SK-N-SH treated with all-trans-retinoic acid at 6 μM for 48 hours (cell line): ENCODE results near the gene ACER1.

Source experiments
- ARNTL ChIP-seq: fragments of 450-650 bp; formaldehyde crosslinking; IDR thresholded peaks from 2 replicates; pipeline ENCODE4 v1.5.0; 2020; ENCODE audit warnings: low read depth, mild to moderate bottlenecking, moderate library complexity, borderline replicate concordance
- ESRRG ChIP-seq: fragments of 250-450 bp; sonication (Bioruptor Pico); IDR thresholded peaks from 2 replicates; pipeline ENCODE4 v1.6.1; 2021; ENCODE audit warnings: mild to moderate bottlenecking
- RARB ChIP-seq: fragments of 250-450 bp; sonication (Bioruptor Pico); IDR thresholded peaks from 2 replicates; pipeline ENCODE4 v1.8.0; 2021; ENCODE audit warnings: mild to moderate bottlenecking, moderate library complexity
- TOX ChIP-seq: fragments of 250-450 bp; sonication (Bioruptor Pico); IDR thresholded peaks from 2 replicates; pipeline ENCODE4 v1.8.0; 2021; ENCODE audit warnings: mild to moderate bottlenecking, moderate library complexity, borderline replicate concordance
- ZC3H10 ChIP-seq: fragments of 250-450 bp; sonication (Bioruptor Pico); IDR thresholded peaks from 2 replicates; pipeline ENCODE4 v1.5.1; 2021; ENCODE audit warnings: mild to moderate bottlenecking, moderate library complexity
- ZFP3 ChIP-seq: fragments of 250-450 bp; sonication (Bioruptor Pico); IDR thresholded peaks from 2 replicates; pipeline ENCODE4 v1.5.0; 2020; ENCODE audit warnings: mild to moderate bottlenecking, moderate library complexity
- ZFP30 ChIP-seq: fragments of 450-650 bp; formaldehyde crosslinking; IDR thresholded peaks from 2 replicates; pipeline ENCODE4 v1.5.0; 2022; ENCODE audit warnings: mild to moderate bottlenecking, moderate library complexity
- ZNF565 ChIP-seq: fragments of 450-650 bp; formaldehyde crosslinking; conservative IDR thresholded peaks from 2 replicates; pipeline ENCODE4 v1.5.0; 2020; ENCODE audit warnings: low read depth, mild to moderate bottlenecking, moderate library complexity
- TF ChIP-seq, protein P1 (sequence below): fragments of 250-450 bp; sonication (Bioruptor Pico); IDR thresholded peaks from 2 replicates; pipeline ENCODE4 v1.8.0; 2021; ENCODE audit warnings: low read depth, mild to moderate bottlenecking, moderate library complexity, borderline replicate concordance
- TF ChIP-seq, protein P2 (sequence below): fragments of 250-450 bp; sonication (Bioruptor Pico); IDR thresholded peaks from 2 replicates; pipeline ENCODE4 v1.5.1; 2020; ENCODE audit warnings: low read depth, mild to moderate bottlenecking, moderate library complexity

DNA sequence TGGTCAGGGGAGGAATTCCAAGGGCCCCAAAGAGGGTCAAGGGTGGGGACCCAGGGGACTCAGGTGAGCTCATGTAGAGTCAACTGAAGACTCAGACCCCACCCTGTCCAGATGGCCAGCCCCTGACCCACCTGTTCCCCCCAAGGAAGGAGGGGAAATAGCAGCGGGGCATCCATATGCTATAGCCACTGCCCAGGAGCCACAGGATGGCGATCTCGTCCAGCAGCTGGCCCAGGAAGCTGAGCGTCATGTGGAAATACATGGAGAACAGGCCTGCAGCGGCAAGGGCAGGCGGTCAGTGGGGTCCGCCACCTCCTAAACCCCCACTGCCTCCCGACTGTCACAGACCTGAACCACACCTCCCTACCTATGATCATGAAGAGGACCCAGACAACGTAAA lies 21.4 kb downstream of the ACER1 start:
- TF ChIP-seq ZC3H10 (CRISPR knock-in tag) = no peak
- TF ChIP-seq, protein P1, sequence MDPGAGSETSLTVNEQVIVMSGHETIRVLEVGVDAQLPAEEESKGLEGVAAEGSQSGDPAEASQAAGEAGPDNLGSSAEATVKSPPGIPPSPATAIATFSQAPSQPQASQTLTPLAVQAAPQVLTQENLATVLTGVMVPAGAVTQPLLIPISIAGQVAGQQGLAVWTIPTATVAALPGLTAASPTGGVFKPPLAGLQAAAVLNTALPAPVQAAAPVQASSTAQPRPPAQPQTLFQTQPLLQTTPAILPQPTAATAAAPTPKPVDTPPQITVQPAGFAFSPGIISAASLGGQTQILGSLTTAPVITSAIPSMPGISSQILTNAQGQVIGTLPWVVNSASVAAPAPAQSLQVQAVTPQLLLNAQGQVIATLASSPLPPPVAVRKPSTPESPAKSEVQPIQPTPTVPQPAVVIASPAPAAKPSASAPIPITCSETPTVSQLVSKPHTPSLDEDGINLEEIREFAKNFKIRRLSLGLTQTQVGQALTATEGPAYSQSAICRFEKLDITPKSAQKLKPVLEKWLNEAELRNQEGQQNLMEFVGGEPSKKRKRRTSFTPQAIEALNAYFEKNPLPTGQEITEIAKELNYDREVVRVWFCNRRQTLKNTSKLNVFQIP (CRISPR knock-in tag) = no peak
- no peak for TF ChIP-seq ZFP3
- no peak for TF ChIP-seq TOX (CRISPR knock-in tag)
- no peak for TF ChIP-seq RARB (CRISPR knock-in tag)
- no peak for TF ChIP-seq ZNF565 (CRISPR knock-in tag)
- TF ChIP-seq ZFP30 (CRISPR knock-in tag) = no peak
- no peak for TF ChIP-seq ARNTL (CRISPR knock-in tag)
- TF ChIP-seq, protein P2, sequence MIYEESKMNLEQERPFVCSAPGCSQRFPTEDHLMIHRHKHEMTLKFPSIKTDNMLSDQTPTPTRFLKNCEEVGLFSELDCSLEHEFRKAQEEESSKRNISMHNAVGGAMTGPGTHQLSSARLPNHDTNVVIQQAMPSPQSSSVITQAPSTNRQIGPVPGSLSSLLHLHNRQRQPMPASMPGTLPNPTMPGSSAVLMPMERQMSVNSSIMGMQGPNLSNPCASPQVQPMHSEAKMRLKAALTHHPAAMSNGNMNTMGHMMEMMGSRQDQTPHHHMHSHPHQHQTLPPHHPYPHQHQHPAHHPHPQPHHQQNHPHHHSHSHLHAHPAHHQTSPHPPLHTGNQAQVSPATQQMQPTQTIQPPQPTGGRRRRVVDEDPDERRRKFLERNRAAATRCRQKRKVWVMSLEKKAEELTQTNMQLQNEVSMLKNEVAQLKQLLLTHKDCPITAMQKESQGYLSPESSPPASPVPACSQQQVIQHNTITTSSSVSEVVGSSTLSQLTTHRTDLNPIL (CRISPR knock-in tag) = no peak
- no peak for TF ChIP-seq ESRRG (CRISPR knock-in tag)
